ENCODE results near the gene TRIM17.
"Not testable (repeated sequence)": the region's sequence is repeated elsewhere in the genome, so short reads cannot be mapped to it uniquely, and the experiment has no call there.

TRIM17 gene

DNA sequence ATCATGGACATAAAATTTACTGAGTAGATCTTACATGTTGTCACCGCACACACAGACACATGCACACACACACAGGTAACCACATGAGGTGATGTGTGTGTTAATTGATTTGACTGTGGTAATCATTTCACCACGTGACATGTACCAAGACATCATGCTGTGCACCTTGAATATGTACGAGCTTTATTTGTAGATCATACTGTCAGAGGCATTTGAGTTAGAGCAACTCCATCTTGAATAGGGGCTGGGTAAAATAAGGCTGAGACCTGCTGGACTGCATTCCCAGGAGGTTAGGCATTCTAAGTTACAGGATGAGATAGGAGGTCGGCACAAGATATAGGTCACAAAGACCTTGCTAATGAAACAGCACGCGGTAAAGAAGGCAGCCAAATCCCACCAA lies 31.7 kb upstream of the TRIM17 start:
- no peak for DNase-seq

DNA sequence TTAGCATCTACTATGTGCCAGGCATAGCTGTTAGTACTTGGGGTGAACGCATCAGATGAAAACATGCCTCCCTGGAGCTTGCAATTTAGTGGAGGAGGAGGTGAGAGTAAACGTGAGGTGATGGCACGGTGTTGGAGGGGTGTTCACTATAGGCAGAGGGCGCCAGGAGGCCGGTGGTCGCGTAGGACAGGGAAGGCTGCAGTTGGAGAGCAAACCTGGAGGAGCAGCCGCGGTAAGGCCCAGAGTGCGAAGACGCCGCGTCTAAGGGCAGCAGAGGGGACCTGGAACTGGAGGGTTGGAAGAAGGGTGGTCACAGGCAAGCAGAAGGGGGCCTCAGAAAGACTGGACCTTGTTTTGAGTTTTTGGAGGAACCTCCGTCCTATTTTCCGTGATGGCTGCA lies 30.2 kb upstream of the TRIM17 start:
- DNase-seq, result no peak

DNA sequence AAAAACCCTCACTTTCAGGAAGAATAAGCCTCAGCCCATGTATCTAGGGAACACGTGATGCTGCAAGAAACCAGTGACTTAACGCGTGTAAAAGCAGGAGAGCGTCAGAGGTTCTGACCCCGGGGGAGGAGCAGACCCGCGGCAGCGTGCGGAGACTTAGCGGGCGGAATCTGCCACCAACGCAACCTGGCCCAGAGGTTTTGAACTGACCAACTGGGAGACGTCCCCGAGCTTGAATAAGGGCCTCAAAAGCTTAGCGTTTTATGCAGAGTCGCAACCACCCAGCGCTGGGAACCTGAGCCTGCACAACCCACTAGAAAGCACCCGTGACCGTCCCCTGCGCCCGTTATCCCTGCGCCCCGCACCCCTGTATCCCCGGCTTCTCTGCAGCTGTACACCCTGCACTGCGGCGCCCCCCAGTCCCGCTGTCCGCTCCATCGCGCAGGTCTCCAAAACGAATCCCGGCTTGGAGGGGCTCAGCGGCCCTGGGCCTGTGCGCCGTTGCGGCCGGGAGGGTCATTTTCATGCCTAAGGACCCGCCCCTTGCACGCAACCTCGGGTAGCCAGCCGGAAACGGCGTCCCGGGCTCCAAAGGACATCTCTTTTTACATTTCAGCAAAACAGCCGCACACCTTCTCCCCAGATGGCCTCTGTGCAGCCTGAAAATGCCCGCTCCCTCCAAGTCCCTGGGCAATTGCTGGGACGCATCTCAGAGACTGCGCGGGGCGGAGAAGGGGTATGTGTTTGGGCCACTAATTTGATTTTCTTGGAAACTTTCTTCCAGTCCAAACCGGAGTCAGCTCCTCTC lies 29.4 kb upstream of the TRIM17 start:
- no peak for DNase-seq

DNA sequence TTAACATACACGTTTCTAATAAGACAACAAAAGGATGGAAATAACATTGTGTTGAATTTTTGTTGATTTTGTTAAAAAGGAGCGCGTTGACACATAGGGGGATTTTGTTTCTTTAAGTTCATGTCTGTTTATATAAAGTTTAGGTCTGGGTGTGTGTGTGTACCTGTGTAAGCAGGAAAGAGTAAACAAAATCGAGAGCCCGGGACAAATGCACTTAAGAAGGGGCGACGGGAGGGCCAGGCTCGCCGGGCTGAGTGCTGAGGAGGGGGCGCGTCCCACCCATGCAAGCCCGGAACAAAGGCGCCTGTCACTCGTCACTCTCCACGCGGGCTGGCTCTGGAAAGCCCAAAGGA lies 28.8 kb upstream of the TRIM17 start:
- no peak for DNase-seq

DNA sequence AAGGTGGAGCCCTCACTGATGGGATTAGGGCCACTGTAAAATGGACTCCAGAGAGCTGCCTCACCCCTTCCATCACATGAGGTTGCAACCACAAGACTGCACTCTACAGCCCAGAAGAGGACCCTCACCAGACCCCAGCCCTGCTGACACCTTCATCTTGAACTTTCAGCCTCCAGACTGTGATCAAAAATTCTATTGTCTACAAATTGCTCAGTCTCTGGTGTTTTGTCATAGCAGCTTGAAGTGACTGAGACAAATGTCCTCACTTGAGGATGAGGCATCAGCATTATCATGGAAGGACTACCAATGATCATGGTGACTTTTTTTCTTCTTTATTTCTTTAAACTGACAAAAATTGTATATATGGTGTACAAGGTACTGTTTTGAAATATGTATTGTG lies 26.7 kb upstream of the TRIM17 start:
- no peak for DNase-seq

DNA sequence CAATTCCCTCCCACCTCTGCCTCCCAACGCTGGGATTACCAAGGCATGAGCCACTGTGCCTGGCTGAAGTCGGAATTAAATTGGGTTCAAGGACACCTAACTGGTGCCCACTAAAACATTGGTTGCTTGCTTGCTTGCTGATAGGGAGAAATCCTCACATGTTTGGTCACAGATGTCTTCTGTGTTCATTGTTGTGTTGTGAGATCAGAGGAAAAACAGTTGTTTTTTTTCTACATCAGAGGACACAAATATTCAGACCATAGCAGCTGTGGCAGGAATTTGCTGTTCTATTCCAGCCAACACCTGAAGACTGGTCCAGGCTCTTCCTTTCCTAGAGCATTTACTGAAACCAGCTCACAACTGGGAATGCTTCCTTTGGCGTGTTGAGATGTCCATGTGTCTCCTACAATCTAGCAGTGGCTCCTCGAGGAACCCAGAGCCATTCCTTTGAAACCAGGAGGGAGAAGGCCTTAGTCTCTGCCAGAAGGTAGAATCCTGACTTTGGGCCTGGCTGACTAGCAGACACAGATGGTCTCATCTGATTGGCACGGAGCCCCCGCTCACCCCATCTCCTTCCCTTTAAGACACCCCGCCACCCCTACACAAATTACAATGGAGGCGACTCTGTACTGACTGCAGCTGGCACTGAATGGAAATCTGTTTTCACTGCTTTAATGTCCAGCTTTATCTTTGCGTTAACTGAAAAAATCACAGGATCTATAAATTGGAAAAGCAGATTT lies 24.3 kb upstream of the TRIM17 start:
- no peak for DNase-seq

DNA sequence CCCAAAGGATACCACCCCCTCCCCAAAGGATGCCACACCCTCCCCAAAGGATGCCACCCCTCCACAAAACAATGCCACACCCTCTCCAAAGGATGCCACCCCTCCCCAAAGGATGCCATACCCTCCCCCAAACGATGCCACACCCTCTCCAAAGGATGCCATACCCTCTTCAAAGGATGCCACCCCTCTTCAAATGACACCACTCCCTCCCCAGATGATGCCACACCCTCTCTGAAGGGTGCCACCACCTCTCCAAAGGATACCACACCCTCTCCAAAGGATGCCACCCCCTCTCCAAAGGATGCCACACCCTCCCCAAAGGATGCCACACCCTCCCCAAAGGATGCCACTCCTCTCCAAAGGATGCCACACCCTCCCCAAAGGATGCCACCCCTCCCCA lies 21.6 kb upstream of the TRIM17 start:
- no peak for DNase-seq

DNA sequence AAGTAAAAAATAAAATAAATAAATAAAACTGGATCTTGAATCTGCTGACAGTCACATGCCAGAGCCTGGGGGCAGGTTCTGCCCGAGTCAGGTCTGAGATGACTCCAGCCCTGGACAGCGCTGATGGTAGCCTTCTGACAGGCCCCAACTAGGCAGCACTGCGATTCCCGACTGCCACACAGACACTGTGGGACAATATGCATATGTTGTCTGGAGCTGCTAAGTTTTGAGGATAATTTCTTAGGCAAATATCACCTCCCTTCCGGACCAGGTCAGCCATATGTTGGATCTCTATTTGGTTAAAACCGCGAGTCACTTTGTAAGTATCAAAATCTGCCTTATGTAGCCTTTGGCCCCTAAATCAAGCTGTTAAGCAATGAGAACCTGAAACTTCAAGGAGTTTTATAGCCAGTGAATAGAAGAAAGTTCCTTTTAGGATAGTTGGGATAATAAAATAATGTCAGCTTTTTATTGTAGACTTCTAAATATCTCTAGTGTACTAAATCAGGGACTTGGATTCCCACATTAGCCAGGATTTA lies 20.8 kb upstream of the TRIM17 start:
- no peak for DNase-seq

DNA sequence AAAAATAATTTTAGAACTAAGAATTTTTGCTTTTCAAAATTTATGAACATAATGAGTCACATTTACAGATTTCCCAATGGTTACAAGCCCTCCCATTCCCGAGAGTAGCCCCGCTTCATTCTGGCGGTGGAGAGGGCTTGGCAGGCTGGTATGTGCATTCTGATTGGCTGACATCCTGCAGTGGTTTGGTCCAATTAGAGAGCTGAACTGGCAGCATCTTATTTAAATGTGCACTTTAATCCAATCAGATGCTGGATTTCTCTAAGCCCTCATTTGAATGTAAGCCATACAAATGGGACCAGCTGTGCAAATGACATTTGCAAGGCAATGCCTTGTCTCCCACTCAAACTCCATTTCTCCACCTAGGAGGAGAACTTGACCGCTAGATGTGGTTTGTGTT lies 18.0 kb upstream of the TRIM17 start:
- DNase-seq, result no peak

DNA sequence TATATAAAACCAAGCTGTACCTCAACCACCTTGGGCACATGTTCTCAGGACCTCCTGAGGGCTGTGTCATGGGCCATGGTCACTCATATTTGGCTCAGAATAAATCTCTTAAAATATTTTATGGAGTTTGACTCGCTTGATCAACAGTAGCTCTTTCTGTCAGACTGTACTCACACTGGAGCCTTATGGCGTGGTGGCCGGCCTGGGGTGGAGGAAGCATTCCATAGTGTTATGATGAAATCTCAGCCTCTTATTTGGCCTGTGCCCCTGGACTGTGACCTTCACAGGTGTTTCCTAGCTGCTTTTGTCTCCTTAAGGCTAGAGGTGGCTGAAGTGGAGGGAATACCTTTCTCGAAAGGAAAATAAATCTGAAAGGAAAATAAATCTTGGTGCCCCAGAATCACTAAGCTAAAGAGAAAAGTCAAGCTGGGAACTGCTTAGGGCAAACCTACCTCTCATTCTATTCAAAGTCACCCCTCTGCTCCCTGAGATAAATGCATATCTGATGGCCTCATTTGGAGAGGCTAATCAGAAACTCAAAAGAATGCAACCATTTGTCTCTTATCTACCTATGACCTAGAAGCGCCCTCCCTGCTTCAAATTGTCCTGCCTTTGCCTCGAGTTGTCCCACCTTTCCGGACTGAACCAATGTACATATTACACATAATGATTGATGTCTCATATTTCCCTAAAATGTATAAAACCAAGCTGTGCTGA lies 16.8 kb upstream of the TRIM17 start:
- DNase-seq, result not testable (repeated sequence)

DNA sequence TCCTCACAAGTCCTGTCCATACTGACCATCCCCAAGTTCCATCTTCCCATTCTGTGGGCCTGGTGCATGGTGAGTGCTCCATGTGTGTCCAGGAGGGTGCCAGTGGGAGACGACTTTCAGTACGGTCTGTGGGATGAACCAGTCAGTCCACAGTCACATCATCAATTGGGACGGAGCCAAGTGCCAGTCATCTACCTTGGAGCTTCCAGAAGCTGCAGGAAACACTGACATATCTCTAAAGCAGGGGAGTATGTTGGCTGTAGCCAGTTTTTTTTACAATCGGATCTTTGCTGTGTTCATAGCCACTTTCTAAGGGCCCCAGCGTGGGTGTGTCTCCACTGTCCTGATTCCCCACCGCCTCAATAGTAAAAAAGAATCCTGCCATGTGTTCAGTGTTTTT lies 13.6 kb upstream of the TRIM17 start:
- no peak for DNase-seq

DNA sequence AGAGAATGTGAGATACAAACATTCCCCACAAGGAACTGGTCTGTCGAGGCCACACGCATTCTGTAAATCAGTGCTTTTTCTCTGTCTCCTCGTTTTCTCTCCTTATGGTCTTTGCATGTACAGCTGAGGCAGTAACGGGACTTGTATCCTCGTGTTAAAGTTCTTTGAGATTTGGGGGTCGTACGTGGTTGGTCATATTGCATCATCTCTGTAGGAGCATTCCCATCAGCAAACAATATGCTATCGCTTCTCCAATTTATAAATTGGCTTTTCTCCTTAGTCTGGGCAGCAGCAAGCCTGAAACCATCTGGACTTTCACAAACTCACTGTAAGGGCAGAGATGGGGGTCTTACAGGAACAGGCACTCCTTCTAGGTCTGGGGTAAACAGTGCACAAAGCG lies 13.0 kb upstream of the TRIM17 start:
- no peak for DNase-seq

DNA sequence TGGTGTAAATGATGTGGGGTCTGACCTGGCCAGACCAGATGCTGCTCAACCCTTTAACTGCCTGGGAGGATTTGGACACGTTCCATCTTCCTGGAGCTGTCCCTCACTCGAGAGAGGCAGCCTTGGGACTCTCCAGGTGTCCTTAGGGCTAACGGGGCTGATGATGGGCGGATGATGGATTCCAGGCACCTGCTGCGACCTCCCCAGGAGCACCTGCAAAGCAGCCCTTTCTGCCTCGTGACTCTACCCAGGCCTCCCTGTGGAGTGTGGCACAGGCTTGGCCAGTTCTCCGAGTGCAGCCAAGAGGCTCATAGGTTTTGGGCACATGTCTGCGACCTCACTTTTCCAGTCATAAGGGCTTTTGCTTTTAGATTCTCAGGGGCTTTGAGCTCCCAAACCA lies 12.3 kb upstream of the TRIM17 start:
- DNase-seq, result no peak

DNA sequence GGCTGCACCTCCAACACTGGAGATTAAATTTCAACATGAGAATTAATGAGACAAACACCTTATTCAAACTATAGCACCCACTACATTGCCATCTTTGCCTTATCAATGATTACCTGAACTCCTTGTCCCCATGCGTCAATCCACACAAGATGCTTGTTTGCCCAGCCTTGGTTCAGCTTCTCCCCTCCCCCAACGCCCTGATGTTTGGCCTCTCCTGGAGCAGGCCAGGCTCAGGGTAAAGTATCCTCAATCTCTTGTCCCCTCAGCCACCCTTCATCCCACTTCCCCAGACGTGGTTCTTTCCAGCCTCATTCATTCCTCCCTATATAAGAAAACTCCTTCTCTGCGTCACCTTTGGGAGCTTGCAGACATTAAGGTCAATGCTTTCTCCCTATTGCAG lies 11.8 kb upstream of the TRIM17 start:
- DNase-seq, result no peak

DNA sequence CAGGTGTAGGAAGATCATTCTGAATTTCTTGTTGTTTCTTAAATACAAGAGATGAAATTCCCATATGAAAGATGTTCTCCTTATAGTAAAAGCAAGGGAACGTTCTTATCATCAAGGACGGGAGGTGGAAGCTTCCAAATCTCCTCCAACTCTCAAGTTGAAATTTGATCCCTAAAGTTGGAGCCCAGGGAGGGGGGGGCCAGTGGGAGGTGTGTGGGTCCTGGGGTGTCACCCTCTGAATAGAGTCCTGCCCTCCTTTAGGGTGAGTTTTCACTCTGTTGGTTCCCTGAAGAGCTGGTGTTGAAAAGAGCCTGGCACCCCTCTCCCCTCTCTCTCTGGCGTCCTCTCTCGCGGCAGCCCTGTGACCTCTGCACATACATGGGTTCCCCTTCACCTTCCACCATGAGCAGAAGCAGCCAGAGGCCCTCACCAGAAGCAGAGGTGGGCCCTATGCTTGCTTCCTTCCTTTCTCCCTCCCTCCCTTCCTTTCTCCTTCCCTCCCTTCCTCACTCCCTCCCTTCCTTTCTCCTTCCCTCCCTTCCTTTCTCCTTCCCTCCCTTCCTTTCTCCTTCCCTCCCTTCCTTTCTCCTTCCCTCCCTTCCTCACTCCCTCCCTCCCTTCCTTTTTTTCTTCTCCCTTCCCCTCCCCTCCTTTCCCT lies 10.0 kb upstream of the TRIM17 start:
- DNase-seq, result no peak

DNA sequence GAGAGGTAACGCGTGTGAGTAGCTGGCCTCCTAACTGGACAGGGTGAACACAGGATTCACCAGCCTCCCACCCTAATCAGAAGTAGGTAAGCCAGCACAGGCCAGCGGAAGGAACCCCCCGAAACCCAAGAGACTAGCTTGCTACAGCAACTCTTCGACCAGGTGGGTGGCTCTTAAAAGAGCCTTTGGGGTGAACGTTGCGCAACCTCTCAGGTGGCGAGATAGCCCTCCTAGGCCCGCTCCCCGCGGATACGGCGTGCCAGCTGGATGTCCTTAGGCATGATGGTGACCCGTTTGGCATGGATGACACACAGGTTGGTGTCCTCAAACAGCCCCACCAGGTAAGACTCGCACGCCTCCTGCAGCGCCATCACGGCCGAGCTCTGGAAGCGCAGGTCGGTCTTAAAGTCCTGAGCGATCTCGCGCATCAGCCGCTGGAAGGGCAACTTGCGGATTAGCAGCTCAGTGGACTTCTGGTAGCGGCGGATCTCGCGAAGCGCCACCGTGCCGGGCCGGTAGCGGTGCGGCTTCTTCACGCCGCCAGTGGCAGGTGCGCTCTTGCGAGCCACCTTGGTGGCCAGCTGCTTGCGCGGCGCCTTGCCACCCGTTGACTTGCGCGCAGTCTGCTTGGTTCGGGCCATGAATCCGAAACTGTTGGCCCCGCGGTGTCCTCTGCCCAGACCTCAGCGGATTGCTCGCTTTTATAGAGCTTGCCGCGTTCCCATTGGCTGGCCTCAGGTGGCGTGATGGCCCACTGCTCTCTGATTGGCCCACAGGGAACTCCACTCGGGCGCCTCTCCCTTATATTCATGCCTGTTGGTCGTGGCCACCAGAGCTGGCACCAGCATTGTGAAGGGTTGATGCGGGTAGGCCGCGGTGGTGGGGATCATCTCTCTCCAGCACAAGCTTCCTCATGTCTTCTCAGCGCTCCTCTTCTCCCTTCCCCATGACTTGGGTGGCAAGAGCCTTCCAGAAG lies 8.3 kb upstream of the TRIM17 start:
- DNase-seq, result no peak

DNA sequence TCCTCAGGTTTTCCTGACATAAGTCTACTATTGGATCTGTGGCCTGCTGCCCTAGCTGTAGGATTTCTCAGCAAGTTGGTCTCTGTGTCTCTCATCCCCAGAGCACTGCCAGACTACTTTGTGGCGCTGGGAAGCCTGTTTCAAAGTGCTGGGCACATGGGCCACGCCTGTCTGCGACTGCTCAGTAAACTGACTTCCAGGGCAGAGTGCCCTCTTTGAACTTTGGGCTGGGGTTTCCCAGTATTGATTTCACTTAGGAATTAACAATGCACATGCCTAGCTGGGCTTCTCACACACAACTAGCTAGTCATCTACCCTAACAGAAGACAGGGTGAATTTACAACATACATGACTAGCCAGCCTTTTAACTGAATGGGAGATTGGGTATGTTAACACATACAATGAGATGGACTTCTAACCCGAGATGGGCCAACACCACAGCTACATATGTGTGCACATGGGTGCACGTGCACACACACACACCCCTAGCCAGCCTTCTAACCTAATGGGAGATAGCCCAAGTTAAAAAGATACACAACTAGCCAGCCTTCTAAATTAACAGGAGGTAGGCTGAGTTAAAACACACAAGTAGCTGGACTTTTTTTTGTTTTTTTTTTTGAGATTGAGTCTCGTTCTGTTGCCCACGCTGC lies 6.9 kb upstream of the TRIM17 start:
- DNase-seq, result no peak

DNA sequence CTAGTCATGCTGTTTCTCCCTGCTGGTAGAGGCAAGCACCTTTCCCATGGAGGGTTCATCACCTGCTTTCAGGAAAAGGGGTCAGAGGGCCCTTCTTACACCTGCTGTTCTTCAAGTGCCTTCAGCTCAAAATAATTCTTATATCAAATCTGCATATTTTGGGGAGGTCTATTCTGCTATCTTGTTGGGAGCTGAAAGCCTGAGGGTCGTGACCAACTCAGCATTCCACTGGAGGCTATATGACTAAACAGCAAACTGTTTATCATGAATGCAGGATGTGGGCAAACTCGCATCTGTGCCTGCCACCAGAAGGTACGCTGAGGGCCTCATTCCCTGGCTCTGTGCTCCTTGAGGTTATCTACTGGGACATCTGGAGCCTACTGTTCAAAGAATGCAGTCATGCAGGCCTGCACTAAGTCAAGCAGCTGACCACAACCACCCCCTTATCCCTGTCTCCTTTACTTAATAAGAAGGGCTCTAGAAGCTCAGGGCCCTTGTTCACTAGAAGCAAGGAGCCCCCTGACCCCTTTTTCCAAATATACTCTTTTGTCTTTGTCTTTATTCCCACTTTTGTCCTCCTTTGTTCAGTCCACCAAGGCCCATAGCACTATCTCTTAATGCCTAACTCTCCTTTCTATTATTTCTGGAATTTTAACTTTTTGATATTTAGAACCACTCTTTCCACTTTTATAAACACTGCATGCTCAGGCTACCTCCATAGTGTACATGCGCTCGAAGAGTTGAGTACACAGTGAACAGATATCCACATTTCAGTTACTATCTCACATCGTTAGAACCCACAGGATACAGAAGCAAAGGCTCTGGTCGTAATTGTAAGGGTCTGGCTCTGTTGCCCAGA lies 4.5 kb upstream of the TRIM17 start:
- DNase-seq, result no peak

DNA sequence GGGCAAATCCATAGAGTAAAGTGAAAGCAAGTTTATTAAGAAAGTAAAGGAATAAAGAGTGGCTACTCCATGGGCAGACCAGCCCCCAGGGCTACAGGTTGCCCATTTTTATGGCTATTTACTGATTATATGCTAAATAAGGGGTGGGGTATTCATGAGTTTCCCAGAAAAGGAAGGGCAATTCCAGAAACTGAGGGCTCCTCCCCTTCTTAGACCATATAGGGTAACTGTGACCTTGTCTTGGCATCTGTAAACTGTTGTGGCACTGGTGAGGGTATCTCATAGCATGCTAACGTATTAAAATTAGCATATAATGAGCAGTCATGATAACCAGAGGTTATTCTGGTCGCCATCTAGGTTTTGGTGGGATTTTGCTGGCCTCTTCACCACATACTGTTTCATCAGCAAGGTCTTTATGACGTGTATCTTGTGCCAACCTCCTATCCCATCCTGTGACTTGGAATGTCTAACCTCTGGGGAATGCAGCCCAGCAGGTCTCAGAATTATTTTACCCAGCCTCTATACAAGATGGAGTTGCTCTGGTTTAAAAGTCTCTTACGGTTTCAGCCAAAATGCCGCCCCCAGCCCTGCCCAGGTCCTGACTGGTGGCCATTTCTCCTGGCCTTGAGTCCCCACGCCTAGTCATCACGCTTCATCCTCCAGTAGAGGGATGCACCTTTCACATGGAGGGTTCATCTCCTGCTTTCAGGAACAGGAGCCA lies 982 bp upstream of the TRIM17 start:
- no peak for DNase-seq

DNA sequence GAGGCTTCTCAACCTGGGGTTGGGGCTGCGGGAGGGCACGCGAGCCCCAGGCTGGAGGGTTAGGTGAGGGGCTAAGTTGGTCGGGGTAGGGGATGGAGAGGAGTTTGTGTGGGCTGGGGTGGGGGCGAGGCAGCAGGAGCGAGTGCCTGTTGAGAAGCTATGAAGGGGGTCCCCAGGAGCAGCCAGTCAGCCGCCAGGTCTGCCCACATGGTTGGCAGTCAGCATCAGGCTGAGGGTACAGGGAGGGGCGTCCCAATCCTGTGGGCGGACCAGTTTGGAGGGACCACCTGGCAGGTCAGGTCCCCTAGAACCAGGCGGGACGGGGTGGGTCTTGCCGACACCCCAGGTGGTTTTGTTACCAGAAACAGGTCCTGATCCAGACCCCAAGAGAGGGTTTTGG lies 400 bp upstream of the TRIM17 start:
- DNase-seq, result no peak

All from activated T-cell treated with anti-CD3 and anti-CD28 coated beads for 4 hours (primary cell).